GM13976 (cell line): Measurements from ENCODE around the gene CLCN3.
"Not testable (repeated sequence)": the region's sequence is repeated elsewhere in the genome, so short reads cannot be mapped to it uniquely, and the experiment has no call there.

ENCODE experiments used
- DNase-seq: peaks from one replicate; pipeline ENCODE4 v3.0.0; 2012; ENCODE audit warnings: low spot score
- CTCF ChIP-seq: IDR thresholded peaks from 2 replicates; pipeline ENCODE4 v1.5.1; 2012; ENCODE audit warnings: borderline replicate concordance, mild to moderate bottlenecking; ENCODE audit not compliant: insufficient read depth; ENCODE audit errors: extremely low read depth, missing control alignments, control extremely low read depth
- in situ Hi-C: fragments of 300-500 bp; cut with MboI; formaldehyde crosslinking; loops from one replicate; pipeline ENCODE4 v1.12.0; 2022; ENCODE audit warnings: low sequenced_read_pairs, mixed read lengths, inconsistent platforms; ENCODE audit not compliant: unreplicated experiment

Gene CLCN3

DNA sequence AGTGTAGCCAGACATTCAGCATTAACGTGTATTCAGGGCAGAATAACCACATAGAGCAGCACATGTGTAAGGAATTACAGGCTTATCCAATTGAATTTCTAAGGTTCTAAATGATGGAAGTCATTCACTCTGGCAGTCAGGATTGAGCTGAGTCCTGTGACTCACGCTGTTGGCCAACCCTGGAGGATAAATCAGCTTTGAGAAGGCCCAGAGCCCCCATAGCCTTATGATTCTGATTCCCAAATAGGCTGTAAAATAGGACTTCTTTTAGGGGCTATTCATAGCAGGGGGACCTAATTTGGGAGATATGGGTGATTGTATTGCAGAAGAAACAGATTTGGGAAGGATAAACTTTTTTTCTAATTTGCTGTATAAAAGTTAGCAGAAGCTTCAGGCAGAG lies 145.5 kb downstream of the CLCN3 start:
- DNase-seq: no peak
- TF ChIP-seq CTCF: no peak
- in situ Hi-C loops: no loop called here

DNA sequence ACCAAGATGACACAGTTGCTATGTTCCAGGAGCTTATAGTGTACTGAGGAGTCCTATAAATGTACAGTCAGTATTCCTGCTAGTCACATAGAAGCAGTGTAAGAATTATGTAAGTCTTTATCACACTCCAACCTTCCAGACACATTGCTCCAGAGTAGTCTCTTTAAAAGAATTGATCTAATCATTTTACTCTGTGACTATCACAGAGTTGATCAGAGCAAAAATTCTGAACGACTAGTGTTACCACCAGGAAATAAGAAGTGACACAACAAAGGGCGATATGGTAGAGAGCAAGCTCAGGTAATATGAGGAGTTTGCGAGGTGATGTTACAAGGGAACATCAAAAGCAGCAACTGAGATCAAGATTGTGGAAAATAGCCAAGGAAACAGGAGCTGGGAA lies 146.4 kb downstream of the CLCN3 start:
- TF ChIP-seq CTCF: no peak
- DNase-seq: no peak
- in situ Hi-C loops: no loop called here

DNA sequence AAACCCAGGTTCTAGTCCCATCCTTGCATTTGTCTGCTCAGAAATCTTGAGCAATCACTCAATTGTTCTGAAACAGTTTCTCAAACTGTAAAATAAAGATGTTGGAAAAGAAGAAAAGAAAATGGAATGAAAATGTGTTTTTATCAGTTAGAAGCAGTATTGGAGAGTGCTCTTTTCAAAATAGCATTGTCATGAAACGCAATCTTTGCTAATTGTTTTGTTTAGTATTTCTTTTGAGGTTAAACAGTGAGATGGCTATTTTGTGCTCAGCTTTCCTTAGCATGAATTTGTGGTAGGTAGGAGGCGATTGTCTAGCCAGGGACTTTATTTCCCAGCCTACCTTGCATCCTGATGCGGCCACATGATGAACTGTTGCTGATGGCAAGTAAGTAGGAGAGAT lies 148.0 kb downstream of the CLCN3 start:
- no peak for DNase-seq
- no peak for TF ChIP-seq CTCF
- in situ Hi-C loops: no loop called here

GRCh38 chr4:169770416-169770815 lies 150.0 kb downstream of the CLCN3 start:
- DNase-seq: no peak
- no peak for TF ChIP-seq CTCF
- in situ Hi-C loops: no loop called here

DNA sequence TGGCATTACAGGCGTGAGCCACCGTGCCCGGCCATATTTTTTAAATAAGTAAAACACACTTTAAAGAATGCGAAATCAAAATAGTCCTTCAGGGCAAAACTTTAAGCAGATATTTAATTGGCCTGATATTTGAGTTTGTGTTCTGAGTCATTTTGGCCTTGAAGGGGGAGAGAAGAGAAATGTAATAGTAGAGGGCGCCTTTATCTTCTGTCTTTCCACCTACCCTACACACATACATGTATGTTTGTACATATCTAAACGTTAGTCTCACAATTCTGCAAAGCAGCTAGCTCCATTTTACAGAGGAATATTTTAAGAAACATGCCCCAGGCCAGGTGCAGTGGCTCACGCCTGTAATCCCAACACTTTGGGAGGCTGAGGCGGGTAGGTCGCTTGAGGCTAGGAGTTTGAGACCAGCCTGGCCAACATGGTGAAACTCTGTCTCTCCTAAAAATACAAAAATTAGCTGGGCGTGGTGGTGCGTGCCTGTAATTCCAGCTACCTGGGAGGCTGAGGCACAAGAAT lies 151.2 kb downstream of the CLCN3 start:
- DNase-seq: not testable (repeated sequence)

More for the DNA sequence above, 151.2 kb downstream of the CLCN3 start:
- in situ Hi-C loops: not testable (repeated sequence)
